Mesendoderm (in vitro differentiated cells): ENCODE results near the gene FBXO8.

ENCODE experiments used
- DNase-seq: peaks from one replicate; pipeline ENCODE4 v3.0.0; 2013
- H2AK5ac ChIP-seq: 2 replicates; pipeline ENCODE4 v1.6.1; 2013; ENCODE audit warnings: low read length, inconsistent platforms
- H2BK120ac ChIP-seq: 2 replicates; pipeline ENCODE4 v1.6.1; 2013; ENCODE audit warnings: low read depth, mild to moderate bottlenecking, low read length, moderate library complexity, mixed read lengths
- H2BK15ac ChIP-seq: replicated peaks from 2 replicates; pipeline ENCODE4 v1.6.1; 2013; ENCODE audit warnings: low read depth, mild to moderate bottlenecking, moderate library complexity
- H2BK5ac ChIP-seq: 2 replicates; pipeline ENCODE4 v1.6.1; 2013; ENCODE audit warnings: low read length, inconsistent platforms
- H3K18ac ChIP-seq: 2 replicates; pipeline ENCODE4 v1.6.1; 2013; ENCODE audit warnings: mild to moderate bottlenecking, low read length, mixed read lengths
- H3K23ac ChIP-seq: one replicate; pipeline ENCODE4 v1.6.1; 2013; ENCODE audit warnings: low read length
- H3K27ac ChIP-seq: 2 replicates; pipeline ENCODE4 v1.5.1; 2013; ENCODE audit warnings: low read depth, mild to moderate bottlenecking, inconsistent platforms, low read length, moderate library complexity
- H3K27me3 ChIP-seq: 2 replicates; pipeline ENCODE4 v1.6.1; 2013; ENCODE audit warnings: low read length, control low read depth, mild to moderate bottlenecking, inconsistent platforms; ENCODE audit not compliant: insufficient read depth, poor library complexity
- H3K36me3 ChIP-seq: 2 replicates; pipeline ENCODE4 v1.6.1; 2013; ENCODE audit warnings: low read length, inconsistent platforms; ENCODE audit not compliant: control insufficient read depth, insufficient read depth
- H3K4ac ChIP-seq: one replicate; pipeline ENCODE4 v1.6.1; 2013; ENCODE audit warnings: low read depth, mild to moderate bottlenecking, low read length, moderate library complexity
- H3K4me1 ChIP-seq: 2 replicates; pipeline ENCODE4 v1.6.1; 2013; ENCODE audit warnings: low read depth, low read length, inconsistent platforms; ENCODE audit not compliant: control insufficient read depth
- H3K4me2 ChIP-seq: 2 replicates; pipeline ENCODE4 v1.6.1; 2013; ENCODE audit warnings: low read length
- H3K4me3 ChIP-seq: 2 replicates; pipeline ENCODE4 v1.5.1; 2013; ENCODE audit warnings: mild to moderate bottlenecking, low read length
- H3K56ac ChIP-seq: one replicate; pipeline ENCODE4 v1.6.1; 2013; ENCODE audit warnings: low read length
- H3K79me1 ChIP-seq: 2 replicates; pipeline ENCODE4 v1.6.1; 2013; ENCODE audit warnings: low read length, inconsistent platforms
- H3K79me2 ChIP-seq: 2 replicates; pipeline ENCODE4 v1.6.1; 2013; ENCODE audit warnings: mild to moderate bottlenecking, low read length; ENCODE audit not compliant: control insufficient read depth, insufficient read depth
- H3K9ac ChIP-seq: 2 replicates; pipeline ENCODE4 v1.6.1; 2013; ENCODE audit warnings: low read length, inconsistent platforms
- H4K5ac ChIP-seq: one replicate; pipeline ENCODE4 v1.6.1; 2013; ENCODE audit warnings: low read length
- H4K8ac ChIP-seq: one replicate; pipeline ENCODE4 v1.6.1; 2013; ENCODE audit warnings: low read depth, mild to moderate bottlenecking, control low read depth, low read length, moderate library complexity
- WGBS: extraction: QIAGEN DNeasy Blood & Tissue Kit; methylation state at CpG from one replicate; pipeline ENCODE4 v1.1.7; 2013; ENCODE audit warnings: low lambda C conversion rate, missing lambda C conversion rate; ENCODE audit not compliant: insufficient coverage; ENCODE audit errors: extremely low coverage; 5-methylcytosine and 5-hydroxymethylcytosine counted together

The FBXO8 gene

DNA sequence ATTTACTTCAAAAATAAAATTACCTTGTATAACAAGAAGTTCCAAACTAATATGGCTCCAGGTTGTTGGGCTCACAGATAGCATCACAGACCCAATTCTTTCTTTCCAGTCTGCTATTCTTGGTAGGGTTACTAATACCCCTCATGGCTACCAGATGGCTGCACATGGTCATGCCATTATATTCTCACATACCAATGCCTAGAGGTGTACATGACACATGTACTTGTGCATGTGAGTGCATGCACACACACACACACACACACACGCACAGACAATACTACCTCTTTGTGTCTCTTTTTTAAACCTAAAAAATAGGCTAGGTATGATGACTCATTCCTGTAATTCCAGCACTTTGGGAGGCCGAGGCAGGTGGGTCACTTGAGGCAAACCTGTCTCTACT is 31.1 kb downstream of the FBXO8 start:
- Histone ChIP-seq H3K18ac (no peak overlapping the region), H2AK5ac (no peak overlapping the region), H3K4me1 (no peaks in the 10 kb centered on the region), H4K8ac (no peak overlapping the region), H3K9ac (no peak overlapping the region), H3K23ac (no peak overlapping the region), H3K79me2 (no peaks in the 10 kb centered on the region), H2BK15ac (no peak overlapping the region), H4K5ac (no peak overlapping the region), H3K4me2 (no peak overlapping the region), H2BK120ac (no peak overlapping the region), H3K36me3 (no peaks in the 10 kb centered on the region), H3K79me1 (no peaks in the 10 kb centered on the region), H2BK5ac (no peak overlapping the region), H3K27ac (no peak overlapping the region), H3K27me3 (no peaks in the 10 kb centered on the region), H3K4me3 (no peak overlapping the region), H3K56ac (no peak overlapping the region), H3K4ac (no peak overlapping the region)
- DNase-seq = no peak
- no CpG with 5 or more reads among the region's 2 CpGs for WGBS

GRCh38 chr4:174248407-174248806 is 35.1 kb downstream of the FBXO8 start:
- H3K36me3 ChIP-seq = no peaks in the 10 kb centered on the region
- H3K4ac ChIP-seq = no peak overlapping the region
- no CpG with 5 or more reads among the region's 1 CpG for WGBS
- H2BK5ac ChIP-seq = no peak overlapping the region
- no peak overlapping the region for H2AK5ac ChIP-seq
- no peak overlapping the region for H3K18ac ChIP-seq
- H3K79me2 ChIP-seq = no peaks in the 10 kb centered on the region
- H3K4me3 ChIP-seq = no peak overlapping the region
- no peak overlapping the region for H4K8ac ChIP-seq
- H4K5ac ChIP-seq = no peak overlapping the region
- no peak overlapping the region for H2BK15ac ChIP-seq
- no peak overlapping the region for H2BK120ac ChIP-seq
- H3K27me3 ChIP-seq = no peaks in the 10 kb centered on the region
- H3K79me1 ChIP-seq = no peaks in the 10 kb centered on the region
- no peak overlapping the region for H3K56ac ChIP-seq
- H3K27ac ChIP-seq = no peak overlapping the region
- no peak overlapping the region for H3K23ac ChIP-seq
- no peaks in the 10 kb centered on the region for H3K4me1 ChIP-seq
- DNase-seq = no peak
- no peak overlapping the region for H3K4me2 ChIP-seq
- no peak overlapping the region for H3K9ac ChIP-seq

DNA sequence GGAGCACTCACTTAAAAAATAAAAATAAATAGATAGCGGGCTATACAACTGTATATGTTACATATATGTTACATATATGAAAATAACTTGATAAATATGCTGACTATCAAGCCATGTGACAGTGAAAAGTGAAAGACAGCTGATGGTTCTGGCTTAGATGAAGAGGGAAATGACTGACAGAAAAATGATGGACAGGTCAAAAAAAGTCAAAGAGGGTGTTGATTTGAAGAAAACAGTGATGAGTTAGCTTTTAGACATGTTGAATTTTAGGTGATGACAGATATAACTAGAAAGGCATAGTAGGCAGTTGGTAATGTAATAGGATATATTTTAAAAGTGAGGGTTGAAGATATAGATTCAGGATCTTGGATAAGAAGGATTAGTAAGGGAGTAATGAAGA is 37.8 kb downstream of the FBXO8 start:
- no peak overlapping the region for H3K9ac ChIP-seq
- no peak overlapping the region for H2BK120ac ChIP-seq
- DNase-seq = no peak
- no peak overlapping the region for H3K56ac ChIP-seq
- no peak overlapping the region for H3K27ac ChIP-seq
- no peak overlapping the region for H4K8ac ChIP-seq
- no CpG with 5 or more reads among the region's 1 CpG for WGBS
- no peaks in the 10 kb centered on the region for H3K79me1 ChIP-seq
- H2BK5ac ChIP-seq = no peak overlapping the region
- no peak overlapping the region for H3K4me3 ChIP-seq
- H3K4me2 ChIP-seq = no peak overlapping the region
- H3K36me3 ChIP-seq = no peaks in the 10 kb centered on the region
- H2BK15ac ChIP-seq = no peak overlapping the region
- no peak overlapping the region for H3K23ac ChIP-seq
- no peak overlapping the region for H2AK5ac ChIP-seq
- no peaks in the 10 kb centered on the region for H3K27me3 ChIP-seq
- no peaks in the 10 kb centered on the region for H3K79me2 ChIP-seq
- no peaks in the 10 kb centered on the region for H3K4me1 ChIP-seq
- H3K18ac ChIP-seq = no peak overlapping the region
- H4K5ac ChIP-seq = no peak overlapping the region
- H3K4ac ChIP-seq = no peak overlapping the region

- no peak overlapping the region for H3K9ac ChIP-seq
- no peak overlapping the region for H2BK15ac ChIP-seq
- H3K23ac ChIP-seq = no peak overlapping the region
- H2AK5ac ChIP-seq = no peak overlapping the region
- H4K8ac ChIP-seq = no peak overlapping the region
- no peak for DNase-seq
- H2BK120ac ChIP-seq = no peak overlapping the region
- no peak overlapping the region for H3K4me3 ChIP-seq
- H3K4me1 ChIP-seq = no peaks in the 10 kb centered on the region
- WGBS = 100% methylated on average over 1 of the region's 1 CpG
- H3K36me3 ChIP-seq = no peaks in the 10 kb centered on the region
- no peak overlapping the region for H2BK5ac ChIP-seq
- no peaks in the 10 kb centered on the region for H3K79me2 ChIP-seq
- no peak overlapping the region for H3K4me2 ChIP-seq
- H3K56ac ChIP-seq = no peak overlapping the region
- no peak overlapping the region for H4K5ac ChIP-seq
- H3K79me1 ChIP-seq = no peaks in the 10 kb centered on the region
- H3K4ac ChIP-seq = no peak overlapping the region
- no peaks in the 10 kb centered on the region for H3K27me3 ChIP-seq
- no peak overlapping the region for H3K18ac ChIP-seq
- H3K27ac ChIP-seq = no peak overlapping the region
Observed at GRCh38 chr4:174244441-174244840, 39.0 kb downstream of the FBXO8 start.

DNA sequence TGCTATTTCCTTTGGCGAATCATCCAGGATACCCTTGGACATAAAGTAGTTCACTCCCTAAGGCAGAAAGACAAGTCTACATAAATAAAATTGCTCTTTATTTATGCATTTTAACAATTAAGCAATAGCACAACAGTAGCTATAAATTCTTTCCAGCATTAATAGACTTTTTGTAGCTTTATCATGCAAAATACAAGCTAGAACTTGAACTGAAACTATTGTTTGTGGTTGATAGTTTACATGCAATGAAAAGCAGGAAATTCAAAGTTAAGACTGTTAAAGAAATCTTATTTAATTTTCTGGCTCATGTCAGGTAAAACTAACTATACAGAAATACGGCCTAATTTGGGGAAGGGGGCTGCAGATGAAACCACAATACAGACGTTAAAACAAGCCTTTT is 42.3 kb downstream of the FBXO8 start:
- no peak overlapping the region for H3K27ac ChIP-seq
- DNase-seq = no peak
- H2BK15ac ChIP-seq = no peak overlapping the region
- no peak overlapping the region for H3K23ac ChIP-seq
- no peak overlapping the region for H3K4ac ChIP-seq
- no peak overlapping the region for H2AK5ac ChIP-seq
- H2BK5ac ChIP-seq = no peak overlapping the region
- H3K79me2 ChIP-seq = no peaks in the 10 kb centered on the region
- no peaks in the 10 kb centered on the region for H3K4me1 ChIP-seq
- no peaks in the 10 kb centered on the region for H3K79me1 ChIP-seq
- H2BK120ac ChIP-seq = no peak overlapping the region
- no peak overlapping the region for H3K4me3 ChIP-seq
- no peaks in the 10 kb centered on the region for H3K27me3 ChIP-seq
- no peak overlapping the region for H3K18ac ChIP-seq
- H4K8ac ChIP-seq = no peak overlapping the region
- no peak overlapping the region for H3K4me2 ChIP-seq
- no peak overlapping the region for H3K9ac ChIP-seq
- H3K56ac ChIP-seq = no peak overlapping the region
- no peak overlapping the region for H4K5ac ChIP-seq
- H3K36me3 ChIP-seq = no peaks in the 10 kb centered on the region
- no CpG with 5 or more reads among the region's 3 CpGs for WGBS

DNA sequence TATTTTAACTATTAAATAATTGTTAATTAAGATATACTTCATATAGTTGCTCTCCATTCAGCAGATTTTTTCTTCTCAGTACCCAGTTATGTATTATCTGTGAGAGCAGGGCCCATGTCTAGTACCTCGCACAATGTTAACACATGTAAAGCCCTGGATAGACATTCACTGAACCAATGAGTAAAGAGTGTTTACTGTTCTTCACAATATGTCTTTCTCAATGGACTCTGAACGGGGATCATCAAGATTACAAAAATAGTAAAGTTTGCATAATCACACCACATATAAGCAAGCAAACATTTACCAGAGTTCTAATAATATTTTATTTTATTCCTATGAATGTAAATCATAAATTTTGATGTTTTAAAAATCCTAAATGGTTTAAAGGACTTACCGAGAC is 47.1 kb downstream of the FBXO8 start:
- H3K36me3 ChIP-seq = no peaks in the 10 kb centered on the region
- H3K18ac ChIP-seq = no peak overlapping the region
- H3K4me1 ChIP-seq = no peaks in the 10 kb centered on the region
- H3K27ac ChIP-seq = no peak overlapping the region
- H2BK5ac ChIP-seq = no peak overlapping the region
- H4K8ac ChIP-seq = no peak overlapping the region
- H2BK15ac ChIP-seq = no peak overlapping the region
- H3K4me3 ChIP-seq = no peak overlapping the region
- no peaks in the 10 kb centered on the region for H3K79me2 ChIP-seq
- H3K27me3 ChIP-seq = no peaks in the 10 kb centered on the region
- H4K5ac ChIP-seq = no peak overlapping the region
- H3K56ac ChIP-seq = no peak overlapping the region
- no peak overlapping the region for H3K23ac ChIP-seq
- H3K9ac ChIP-seq = no peak overlapping the region
- no peak overlapping the region for H3K4ac ChIP-seq
- no peaks in the 10 kb centered on the region for H3K79me1 ChIP-seq
- WGBS = 100% methylated on average over 1 of the region's 3 CpGs
- DNase-seq = no peak
- H2BK120ac ChIP-seq = no peak overlapping the region
- H3K4me2 ChIP-seq = no peak overlapping the region
- H2AK5ac ChIP-seq = no peak overlapping the region
